ENCODE results near the gene CDH4. TPM values are rescaled to one million over a fixed set of nuclear protein-coding genes. Genes with fewer than 3 reads are reported as not detected.

Gene CDH4
- total and polyA plus RNA-seq, 7 donors = under 0.01 to 0.06 TPM; not detected in 5

- 70 to 76% methylated on average over 9 of the region's 9 CpGs for WGBS, 2 donors
Measured at GRCh38 chr20:61433816-61434215, 181.8 kb downstream of the CDH4 start.

GRCh38 chr20:61434341-61434781 is 182.3 kb downstream of the CDH4 start:
- WGBS, 2 donors = 39 to 63% methylated on average over 18 of the region's 18 CpGs
- Histone ChIP-seq H3K27me3 (peaks cover 0 to 46% (median 0%) of the 10 kb centered on the region in 3 donors), H3K27ac (no peak overlapping the region), H3K4me1 (peaks cover 0 to 15% (median 8%) of the 10 kb centered on the region in 4 donors), H3K36me3 (no peaks in the 10 kb centered on the region), H3K4me3 (no peak overlapping the region), H3K9me3 (no peaks in the 10 kb centered on the region)
- TF ChIP-seq CTCF (IDR thresholded peaks at IDR 0.05) = no peak
- TF ChIP-seq POLR2AphosphoS5 (IDR thresholded peaks at IDR 0.05) = no peak
- TF ChIP-seq POLR2A (IDR thresholded peaks at IDR 0.05) = no peak
- TF ChIP-seq EP300 (IDR thresholded peaks at IDR 0.05) = no peak
- intact Hi-C loops (cut with DNase I) = no loop called here
- DNase-seq = no peak

More at GRCh38 chr20:61433816-61434215, 181.8 kb downstream of the CDH4 start:
- no peak for TF ChIP-seq POLR2AphosphoS5 (IDR thresholded peaks at IDR 0.05)
- TF ChIP-seq POLR2A (IDR thresholded peaks at IDR 0.05) = no peak
- no peak for TF ChIP-seq EP300 (IDR thresholded peaks at IDR 0.05)
- no peak for TF ChIP-seq CTCF (IDR thresholded peaks at IDR 0.05)
- no peak for DNase-seq
- no peaks in the 10 kb centered on the region for H3K9me3 ChIP-seq
- peaks cover 0 to 15% (median 8%) of the 10 kb centered on the region in 4 donors for H3K4me1 ChIP-seq
- H3K4me3 ChIP-seq = no peak overlapping the region
- H3K36me3 ChIP-seq = no peaks in the 10 kb centered on the region
- intact Hi-C loops (cut with DNase I) = no loop called here
- no peak overlapping the region for H3K27ac ChIP-seq
- peaks cover 0 to 41% (median 0%) of the 10 kb centered on the region in 3 donors for H3K27me3 ChIP-seq

- WGBS, 2 donors = 80 to 86% methylated on average over 15 of the region's 15 CpGs
- no peak overlapping the region for H3K27ac ChIP-seq
- no peaks in the 10 kb centered on the region for H3K9me3 ChIP-seq
- H3K36me3 ChIP-seq = no peaks in the 10 kb centered on the region
- TF ChIP-seq EP300 (IDR thresholded peaks at IDR 0.05) = no peak
- TF ChIP-seq CTCF (IDR thresholded peaks at IDR 0.05) = no peak
- TF ChIP-seq POLR2A (IDR thresholded peaks at IDR 0.05) = no peak
- no peak for TF ChIP-seq POLR2AphosphoS5 (IDR thresholded peaks at IDR 0.05)
- intact Hi-C loops (cut with DNase I) = no loop called here
- H3K4me3 ChIP-seq = no peak overlapping the region
- H3K4me1 ChIP-seq = peaks cover 0 to 15% (median 8%) of the 10 kb centered on the region in 4 donors
- peaks cover 0 to 51% (median 0%) of the 10 kb centered on the region in 3 donors for H3K27me3 ChIP-seq
- DNase-seq = no peak
Measured at GRCh38 chr20:61435184-61435822, 183.2 kb downstream of the CDH4 start.

- intact Hi-C loops (cut with DNase I) = no loop called here
- Histone ChIP-seq H3K4me1 (peaks cover 0 to 15% (median 8%) of the 10 kb centered on the region in 4 donors), H3K4me3 (no peak overlapping the region), H3K27me3 (peaks cover 0 to 51% (median 0%) of the 10 kb centered on the region in 3 donors), H3K27ac (no peak overlapping the region), H3K36me3 (no peaks in the 10 kb centered on the region), H3K9me3 (no peaks in the 10 kb centered on the region)
- TF ChIP-seq EP300 (IDR thresholded peaks at IDR 0.05) (no peak), CTCF (IDR thresholded peaks at IDR 0.05) (no peak), POLR2AphosphoS5 (IDR thresholded peaks at IDR 0.05) (no peak)
- WGBS, 2 donors = 63 to 66% methylated on average over 3 of the region's 3 CpGs
- no peak for DNase-seq
Measured at GRCh38 chr20:61435823-61436220, 183.8 kb downstream of the CDH4 start.

Measured in sigmoid colon (tissue), 7 donors.